GM12864 (cell line): ENCODE results near the gene NAPA.

Source experiments
- DNase-seq: peaks from one replicate; pipeline ENCODE4 v3.0.0-alpha.2; 2011; ENCODE audit warnings: low read depth
- H3K4me3 ChIP-seq: 2 replicates; pipeline ENCODE4 v1.5.1; 2011; ENCODE audit warnings: mild to moderate bottlenecking, low read depth, low read length, control low read depth
- TF ChIP-seq, protein P1 (sequence below): IDR thresholded peaks from 2 replicates; pipeline ENCODE4 v1.5.1; 2011; ENCODE audit warnings: low read depth, mild to moderate bottlenecking, moderate library complexity, low read length, control low read depth, inconsistent platforms; ENCODE audit errors: missing control alignments

Gene NAPA

DNA sequence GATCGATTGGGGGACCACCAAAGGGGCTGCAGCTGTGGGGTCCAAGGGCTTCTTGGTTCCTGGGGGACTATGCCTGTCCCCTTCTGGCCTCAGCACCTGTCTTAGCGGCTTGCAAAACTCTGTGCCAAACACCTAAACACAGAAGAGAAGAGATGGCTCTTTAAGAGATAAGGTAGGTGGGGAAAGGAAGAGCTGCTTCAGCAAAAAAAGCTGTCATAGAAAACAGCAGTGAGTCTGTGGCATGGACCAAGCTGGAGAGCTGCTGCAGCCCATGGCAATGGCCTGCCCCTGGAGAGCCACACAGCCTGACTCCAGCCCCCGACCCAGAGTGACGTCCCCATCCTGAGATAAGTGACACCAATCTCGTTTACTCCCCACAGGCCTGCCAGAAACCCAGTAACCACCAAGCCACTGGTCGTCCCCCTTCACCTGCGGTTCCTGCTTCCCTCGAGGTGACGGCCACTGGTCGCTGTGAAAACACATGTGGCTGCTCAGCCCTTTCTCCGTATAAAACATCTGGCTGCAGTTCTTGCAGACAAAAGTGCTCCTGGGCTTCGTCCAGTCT, 25.0 kb upstream of the NAPA start:
- DNase-seq, result no peak
- no peak overlapping the region for H3K4me3 ChIP-seq

DNA sequence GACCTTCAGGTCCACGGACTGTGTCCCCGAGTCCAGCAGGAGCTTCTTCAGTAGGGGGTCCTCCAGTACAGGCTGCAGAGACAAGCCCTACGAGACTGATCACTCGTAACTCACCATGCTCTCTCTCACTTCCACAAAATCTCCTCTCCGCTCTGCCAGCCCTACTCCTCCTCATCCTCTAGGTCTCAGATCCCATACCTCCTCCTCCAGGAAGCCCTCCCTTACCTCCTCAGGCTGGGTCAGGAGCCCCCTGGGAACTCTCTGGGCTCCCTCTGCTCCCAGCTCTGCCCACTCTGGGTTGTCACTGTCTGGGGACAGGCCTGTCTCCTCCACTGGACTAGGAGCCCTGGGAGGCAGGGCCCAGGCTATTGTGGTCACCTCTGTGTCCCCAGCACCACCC, 23.9 kb upstream of the NAPA start:
- DNase-seq, result no peak
- H3K4me3 ChIP-seq, result no peak overlapping the region
- TF ChIP-seq, protein P1, sequence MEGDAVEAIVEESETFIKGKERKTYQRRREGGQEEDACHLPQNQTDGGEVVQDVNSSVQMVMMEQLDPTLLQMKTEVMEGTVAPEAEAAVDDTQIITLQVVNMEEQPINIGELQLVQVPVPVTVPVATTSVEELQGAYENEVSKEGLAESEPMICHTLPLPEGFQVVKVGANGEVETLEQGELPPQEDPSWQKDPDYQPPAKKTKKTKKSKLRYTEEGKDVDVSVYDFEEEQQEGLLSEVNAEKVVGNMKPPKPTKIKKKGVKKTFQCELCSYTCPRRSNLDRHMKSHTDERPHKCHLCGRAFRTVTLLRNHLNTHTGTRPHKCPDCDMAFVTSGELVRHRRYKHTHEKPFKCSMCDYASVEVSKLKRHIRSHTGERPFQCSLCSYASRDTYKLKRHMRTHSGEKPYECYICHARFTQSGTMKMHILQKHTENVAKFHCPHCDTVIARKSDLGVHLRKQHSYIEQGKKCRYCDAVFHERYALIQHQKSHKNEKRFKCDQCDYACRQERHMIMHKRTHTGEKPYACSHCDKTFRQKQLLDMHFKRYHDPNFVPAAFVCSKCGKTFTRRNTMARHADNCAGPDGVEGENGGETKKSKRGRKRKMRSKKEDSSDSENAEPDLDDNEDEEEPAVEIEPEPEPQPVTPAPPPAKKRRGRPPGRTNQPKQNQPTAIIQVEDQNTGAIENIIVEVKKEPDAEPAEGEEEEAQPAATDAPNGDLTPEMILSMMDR, result no peak

More for the DNA sequence above, 25.0 kb upstream of the NAPA start:
- TF ChIP-seq, protein P1, result no peak

DNA sequence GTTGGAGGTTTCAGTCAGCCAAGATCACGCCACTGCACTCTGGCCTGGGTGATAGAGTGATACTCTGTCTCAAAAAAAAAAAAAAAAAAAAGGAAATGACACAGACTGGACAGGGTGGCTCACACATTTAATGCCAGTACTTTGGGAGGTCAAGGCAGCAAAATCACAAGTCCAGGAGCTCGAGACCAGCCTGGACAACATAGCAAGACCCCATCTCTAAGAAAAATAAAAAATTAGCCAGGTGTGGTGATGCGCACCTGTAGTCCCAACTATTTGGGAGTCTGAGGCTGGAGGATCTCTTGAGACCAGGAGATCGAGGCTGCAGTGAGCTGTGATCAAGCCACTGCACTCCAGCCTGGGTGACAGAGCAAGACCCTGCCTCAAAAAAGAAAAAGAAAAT, 22.6 kb upstream of the NAPA start:
- DNase-seq, result no peak
- no peak overlapping the region for H3K4me3 ChIP-seq
- TF ChIP-seq, protein P1, result no peak

DNA sequence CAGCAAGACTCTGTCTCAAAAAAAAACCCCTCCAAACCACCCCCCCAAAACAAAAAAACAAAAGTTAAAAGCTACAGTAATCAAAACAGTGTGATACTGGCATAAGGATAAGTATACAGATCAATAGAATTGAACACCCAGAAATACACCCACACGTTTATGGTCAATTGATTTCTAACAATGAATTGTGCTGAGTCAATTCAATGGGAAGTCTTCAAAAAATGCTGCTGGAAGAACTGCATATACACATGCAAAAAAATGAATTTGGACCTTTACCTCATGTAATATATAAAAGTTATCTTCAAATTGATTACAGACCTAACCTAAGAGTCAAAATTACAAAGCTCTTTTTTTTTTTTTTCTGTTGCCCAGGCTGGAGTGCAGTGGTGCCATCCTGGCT, 19.8 kb upstream of the NAPA start:
- TF ChIP-seq, protein P1, result no peak
- no peak overlapping the region for H3K4me3 ChIP-seq

DNA sequence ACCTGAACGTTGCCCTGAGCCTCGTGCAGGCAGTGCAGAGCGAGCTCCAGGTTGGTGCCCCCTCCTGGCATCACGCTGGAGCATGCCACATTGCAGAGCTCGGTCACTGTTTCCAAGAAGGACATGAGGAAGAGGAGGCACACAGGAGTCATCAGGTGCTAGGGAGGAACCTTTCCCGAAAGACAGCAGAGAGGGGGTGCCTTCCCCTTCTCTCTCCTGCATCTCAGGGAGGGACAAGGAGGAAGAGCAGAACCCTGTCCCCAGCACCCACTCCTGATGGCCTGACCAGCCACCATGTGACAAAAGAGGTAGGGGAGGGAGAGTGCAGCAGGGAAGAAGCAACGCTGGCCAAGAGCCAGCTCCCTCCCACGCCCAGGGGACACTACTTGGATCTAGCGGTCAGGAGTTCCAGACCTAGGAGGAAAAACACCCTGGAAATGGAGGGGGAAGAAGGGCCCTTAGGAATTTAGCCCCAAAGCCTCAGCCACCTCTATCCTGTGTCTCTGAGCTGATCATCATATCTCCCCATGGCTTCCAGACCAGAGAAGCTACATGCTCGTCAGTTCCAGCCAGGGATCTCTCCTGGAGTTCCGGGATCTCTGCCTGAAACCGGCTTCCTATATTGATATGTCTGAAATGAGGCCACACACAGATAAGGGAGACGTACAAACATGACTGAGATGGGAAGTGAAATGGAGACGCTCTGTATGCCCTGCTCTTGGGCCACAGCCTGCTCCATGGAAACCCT, 17.0 kb upstream of the NAPA start:
- TF ChIP-seq, protein P1, result no peak
- no peak overlapping the region for H3K4me3 ChIP-seq
- no peak for DNase-seq

More for the DNA sequence above, 19.8 kb upstream of the NAPA start:
- no peak for DNase-seq

DNA sequence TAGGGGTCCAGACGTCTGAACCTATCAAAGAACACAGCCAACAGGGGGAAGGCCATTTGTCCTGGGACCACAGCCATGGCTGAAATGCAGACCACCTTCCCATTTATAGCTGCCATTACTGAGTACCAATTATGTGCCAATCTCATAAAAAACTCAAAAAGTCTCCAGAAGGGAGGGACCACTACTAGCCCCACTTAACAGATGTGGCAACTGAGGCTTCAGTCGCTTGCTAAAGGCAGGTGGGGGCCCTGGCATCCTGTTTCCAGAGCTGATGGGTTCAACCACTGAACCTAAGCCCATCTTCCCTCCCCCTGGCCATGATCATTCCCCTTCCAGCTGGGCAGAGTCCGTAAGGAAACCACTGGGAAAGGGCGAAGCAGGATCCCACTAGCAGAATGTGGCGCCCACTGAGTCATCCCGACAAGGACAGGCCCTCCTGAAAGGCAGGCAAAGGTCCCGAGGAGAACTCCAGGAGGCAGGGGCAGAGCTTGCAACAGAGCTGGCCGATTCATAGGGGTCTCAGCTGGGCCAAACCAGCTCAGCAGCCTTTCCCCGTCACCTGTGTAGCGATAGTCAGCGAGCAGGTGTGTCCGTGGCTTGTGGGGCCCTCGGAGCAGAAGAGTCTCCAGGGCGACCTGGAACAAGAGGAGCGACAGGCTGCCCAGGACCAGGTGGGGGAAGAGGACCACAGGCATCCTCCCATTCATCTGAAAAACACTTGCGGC, 14.3 kb upstream of the NAPA start:
- TF ChIP-seq, protein P1, result no peak
- DNase-seq, result no peak
- H3K4me3 ChIP-seq, result no peak overlapping the region
